ENCODE measurements around the gene MTG1.
"Not testable (repeated sequence)": the region's sequence is repeated elsewhere in the genome, so short reads cannot be mapped to it uniquely, and the experiment has no call there.

The MTG1 gene

GRCh38 chr10:133424601-133425000 is 30.6 kb downstream of the MTG1 start, which contains the start of gene SPRN:
Gene SPRN (minus strand): TSS chr10:133424625. CDS start chr10:133423681, 944 bp downstream.
- peaks cover 11% of the 10 kb centered on the region for H3K36me3 ChIP-seq (ENCODE audit: control insufficient read depth, insufficient read depth, low read length)
- not testable (repeated sequence) for H3K27me3 ChIP-seq (ENCODE audit: control insufficient read depth, insufficient read depth, low read length); H3K4me3 ChIP-seq (ENCODE audit: low read depth, low read length); H3K4me1 ChIP-seq (ENCODE audit: control insufficient read depth, insufficient read depth, low read length); H3K9ac ChIP-seq (ENCODE audit: low read depth, low read length); H3K9me3 ChIP-seq (ENCODE audit: control insufficient read depth, insufficient read depth, low read length)

GRCh38 chr10:133429571-133429970 is 35.6 kb downstream of the MTG1 start:
- H3K9ac ChIP-seq (ENCODE audit: low read depth, low read length); H3K4me3 ChIP-seq (ENCODE audit: low read depth, low read length); H3K27me3 ChIP-seq (ENCODE audit: control insufficient read depth, insufficient read depth, low read length); H3K9me3 ChIP-seq (ENCODE audit: control insufficient read depth, insufficient read depth, low read length); H3K4me1 ChIP-seq (ENCODE audit: control insufficient read depth, insufficient read depth, low read length); H3K36me3 ChIP-seq (ENCODE audit: control insufficient read depth, insufficient read depth, low read length): not testable (repeated sequence)

GRCh38 chr10:133431888-133432613 is 38.1 kb downstream of the MTG1 start:
- H3K36me3 ChIP-seq (ENCODE audit: control insufficient read depth, insufficient read depth, low read length); H3K4me3 ChIP-seq (ENCODE audit: low read depth, low read length); H3K4me1 ChIP-seq (ENCODE audit: control insufficient read depth, insufficient read depth, low read length); H3K27me3 ChIP-seq (ENCODE audit: control insufficient read depth, insufficient read depth, low read length); H3K9me3 ChIP-seq (ENCODE audit: control insufficient read depth, insufficient read depth, low read length); H3K9ac ChIP-seq (ENCODE audit: low read depth, low read length): not testable (repeated sequence)

- not testable (repeated sequence) for H3K4me3 ChIP-seq (ENCODE audit: low read depth, low read length); H3K27me3 ChIP-seq (ENCODE audit: control insufficient read depth, insufficient read depth, low read length)
Measured at GRCh38 chr10:133432789-133433188, 38.8 kb downstream of the MTG1 start.

GRCh38 chr10:133438711-133439273 is 44.8 kb downstream of the MTG1 start:
- Histone ChIP-seq H3K9ac (ENCODE audit: low read depth, low read length) (no peak overlapping the region), H3K27me3 (ENCODE audit: control insufficient read depth, insufficient read depth, low read length) (no peaks in the 10 kb centered on the region), H3K9me3 (ENCODE audit: control insufficient read depth, insufficient read depth, low read length) (peaks cover 9% of the 10 kb centered on the region)

More at GRCh38 chr10:133432789-133433188, 38.8 kb downstream of the MTG1 start:
- not testable (repeated sequence) for H3K9ac ChIP-seq (ENCODE audit: low read depth, low read length); H3K36me3 ChIP-seq (ENCODE audit: control insufficient read depth, insufficient read depth, low read length); H3K4me1 ChIP-seq (ENCODE audit: control insufficient read depth, insufficient read depth, low read length); H3K9me3 ChIP-seq (ENCODE audit: control insufficient read depth, insufficient read depth, low read length)

GRCh38 chr10:133439517-133440461 is 45.8 kb downstream of the MTG1 start:
- Histone ChIP-seq H3K27me3 (ENCODE audit: control insufficient read depth, insufficient read depth, low read length) (no peaks in the 10 kb centered on the region), H3K9me3 (ENCODE audit: control insufficient read depth, insufficient read depth, low read length) (peaks cover 9% of the 10 kb centered on the region), H3K9ac (ENCODE audit: low read depth, low read length) (no peak overlapping the region), H3K36me3 (ENCODE audit: control insufficient read depth, insufficient read depth, low read length) (no peaks in the 10 kb centered on the region), H3K4me1 (ENCODE audit: control insufficient read depth, insufficient read depth, low read length) (no peaks in the 10 kb centered on the region), H3K4me3 (ENCODE audit: low read depth, low read length) (no peak overlapping the region)

More at GRCh38 chr10:133438711-133439273, 44.8 kb downstream of the MTG1 start:
- Histone ChIP-seq H3K36me3 (ENCODE audit: control insufficient read depth, insufficient read depth, low read length) (no peaks in the 10 kb centered on the region), H3K4me3 (ENCODE audit: low read depth, low read length) (no peak overlapping the region), H3K4me1 (ENCODE audit: control insufficient read depth, insufficient read depth, low read length) (no peaks in the 10 kb centered on the region)

GRCh38 chr10:133440633-133441285 is 46.8 kb downstream of the MTG1 start:
- Histone ChIP-seq H3K4me3 (ENCODE audit: low read depth, low read length) (no peak overlapping the region), H3K27me3 (ENCODE audit: control insufficient read depth, insufficient read depth, low read length) (no peaks in the 10 kb centered on the region), H3K9ac (ENCODE audit: low read depth, low read length) (no peak overlapping the region), H3K36me3 (ENCODE audit: control insufficient read depth, insufficient read depth, low read length) (no peaks in the 10 kb centered on the region), H3K9me3 (ENCODE audit: control insufficient read depth, insufficient read depth, low read length) (peaks cover 9% of the 10 kb centered on the region), H3K4me1 (ENCODE audit: control insufficient read depth, insufficient read depth, low read length) (no peaks in the 10 kb centered on the region)

- H3K4me1 ChIP-seq (ENCODE audit: control insufficient read depth, insufficient read depth, low read length); H3K27me3 ChIP-seq (ENCODE audit: control insufficient read depth, insufficient read depth, low read length); H3K9ac ChIP-seq (ENCODE audit: low read depth, low read length); H3K36me3 ChIP-seq (ENCODE audit: control insufficient read depth, insufficient read depth, low read length); H3K9me3 ChIP-seq (ENCODE audit: control insufficient read depth, insufficient read depth, low read length); H3K4me3 ChIP-seq (ENCODE audit: low read depth, low read length): not testable (repeated sequence)
Measured at GRCh38 chr10:133441356-133441755, 47.4 kb downstream of the MTG1 start.

GRCh38 chr10:133441780-133442179 is 47.8 kb downstream of the MTG1 start:
- peaks cover 9% of the 10 kb centered on the region for H3K9me3 ChIP-seq (ENCODE audit: control insufficient read depth, insufficient read depth, low read length)

GRCh38 chr10:133442191-133442966 is 48.4 kb downstream of the MTG1 start:
- peaks cover 9% of the 10 kb centered on the region for H3K9me3 ChIP-seq (ENCODE audit: control insufficient read depth, insufficient read depth, low read length)
- H3K4me3 ChIP-seq (ENCODE audit: low read depth, low read length): no peak overlapping the region
- no peaks in the 10 kb centered on the region for H3K36me3 ChIP-seq (ENCODE audit: control insufficient read depth, insufficient read depth, low read length)
- no peak overlapping the region for H3K9ac ChIP-seq (ENCODE audit: low read depth, low read length)
- no peaks in the 10 kb centered on the region for H3K4me1 ChIP-seq (ENCODE audit: control insufficient read depth, insufficient read depth, low read length)
- no peaks in the 10 kb centered on the region for H3K27me3 ChIP-seq (ENCODE audit: control insufficient read depth, insufficient read depth, low read length)

More at GRCh38 chr10:133441780-133442179, 47.8 kb downstream of the MTG1 start:
- H3K9ac ChIP-seq (ENCODE audit: low read depth, low read length): no peak overlapping the region
- no peaks in the 10 kb centered on the region for H3K4me1 ChIP-seq (ENCODE audit: control insufficient read depth, insufficient read depth, low read length)
- no peaks in the 10 kb centered on the region for H3K27me3 ChIP-seq (ENCODE audit: control insufficient read depth, insufficient read depth, low read length)
- H3K4me3 ChIP-seq (ENCODE audit: low read depth, low read length): no peak overlapping the region
- no peaks in the 10 kb centered on the region for H3K36me3 ChIP-seq (ENCODE audit: control insufficient read depth, insufficient read depth, low read length)
